Activated CD4-positive, alpha-beta T cell treated with anti-CD3 and anti-CD28 coated beads for 48 hours (primary cell): ENCODE results near the gene CIAO2A.
A peak's percentile ranks its signal among the peaks of the same experiment; 100 is the strongest.
"Not testable (repeated sequence)": the region's sequence is repeated elsewhere in the genome, so short reads cannot be mapped to it uniquely, and the experiment has no call there.

ENCODE experiments used
- DNase-seq: peaks from one replicate; pipeline ENCODE4 v3.0.0-alpha.2; 2020

The CIAO2A gene

GRCh38 chr15:64070965-64071851 is 22.4 kb downstream of the CIAO2A start:
- DNase-seq = no peak

GRCh38 chr15:64070106-64070505 is 23.5 kb downstream of the CIAO2A start:
- no peak for DNase-seq

- no peak for DNase-seq
These were observed 25.5 kb downstream of the CIAO2A start for GRCh38 chr15:64068133-64068532.

- DNase-seq = peak; percentile 76
These were observed 26.0 kb downstream of the CIAO2A start for GRCh38 chr15:64067564-64068030.

- no peak for DNase-seq
These were observed 27.2 kb downstream of the CIAO2A start for GRCh38 chr15:64066451-64066850.

- DNase-seq = no peak
These were observed 32.9 kb downstream of the CIAO2A start for GRCh38 chr15:64060716-64061115.

GRCh38 chr15:64059104-64059503 is 34.5 kb downstream of the CIAO2A start:
- not testable (repeated sequence) for DNase-seq

GRCh38 chr15:64058279-64058678 is 35.4 kb downstream of the CIAO2A start:
- DNase-seq = no peak

GRCh38 chr15:64053674-64054073 is 40.0 kb downstream of the CIAO2A start:
- not testable (repeated sequence) for DNase-seq

- no peak for DNase-seq
These were observed 40.6 kb downstream of the CIAO2A start for GRCh38 chr15:64052925-64053491.

GRCh38 chr15:64051407-64052259 is 42.0 kb downstream of the CIAO2A start:
- no peak for DNase-seq

GRCh38 chr15:64051093-64051402 is 42.6 kb downstream of the CIAO2A start:
- DNase-seq = no peak

- DNase-seq = no peak
These were observed 43.2 kb downstream of the CIAO2A start for GRCh38 chr15:64050281-64051092.

- no peak for DNase-seq
These were observed 44.7 kb downstream of the CIAO2A start for GRCh38 chr15:64048781-64049460.

GRCh38 chr15:64046421-64047153 is 47.1 kb downstream of the CIAO2A start, which contains the start of gene DAPK2:
Gene DAPK2 (minus strand): TSS chr15:64046485. CDS start chr15:64040261, 6,224 bp downstream.
- peak; percentile 65 for DNase-seq

GRCh38 chr15:64045774-64046420 is 47.7 kb downstream of the CIAO2A start:
- no peak for DNase-seq

GRCh38 chr15:64045101-64045435 is 48.6 kb downstream of the CIAO2A start:
- DNase-seq = no peak

- DNase-seq = no peak
These were observed 49.1 kb downstream of the CIAO2A start for GRCh38 chr15:64044300-64045100.

GRCh38 chr15:64038878-64039610 is 54.6 kb downstream of the CIAO2A start:
- no peak for DNase-seq
